ENCODE results near the gene RBM3. TPM values are rescaled to one million over a fixed set of nuclear protein-coding genes. Genes with fewer than 3 reads are reported as not detected.
A peak's percentile ranks its signal among the peaks of the same experiment; 100 is the strongest.

RBM3 gene
- total and polyA plus RNA-seq, 10 of the 15 experiments (the other 5 are each of a cell fraction or from before 2014, with no cell fraction given) = 170 to 467 (median 259) TPM

DNA sequence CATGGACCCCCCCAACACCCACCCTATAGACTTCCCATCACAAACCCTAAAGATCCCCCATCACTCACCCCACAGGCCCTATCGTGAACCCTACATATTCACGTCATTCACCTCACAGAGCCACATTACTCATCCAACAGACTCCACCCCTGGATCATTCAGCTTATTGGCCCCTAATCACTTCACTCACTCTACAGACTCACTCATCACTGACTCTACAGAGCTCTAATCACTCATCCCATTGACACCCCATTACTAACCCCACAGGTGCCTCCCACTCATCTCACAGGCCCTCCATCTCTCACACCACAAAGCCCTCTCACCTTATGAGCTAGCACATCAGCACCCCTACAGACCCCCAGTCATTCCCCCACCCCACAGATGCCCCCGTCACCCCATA lies 41.1 kb upstream of the RBM3 start:
- peaks cover 0 to 1% of the 10 kb centered on the region in 2 experiments; a peak in 3 of 4 replicates for H3K36me3 ChIP-seq (ENCODE audit: control insufficient read depth in 2 of 2, insufficient read depth in 2 of 2, low read length in 1 of 2)
- H3K4me3 ChIP-seq = no peak overlapping the region
- RAD21 ChIA-PET (ENCODE audit: unreplicated experiment) = no interaction called here
- BruUV-seq (replicated peaks) = no TSS peak
- no peaks in the 10 kb centered on the region for H3K27me3 ChIP-seq (replicated peaks in 1 of 2; ENCODE audit: control insufficient read depth in 2 of 2, insufficient read depth in 2 of 2, low read length in 1 of 2)
- in situ Hi-C loops (cut with MboI) (no loop called here), intact Hi-C loops (cut with micrococcal nuclease; ENCODE audit: unreplicated experiment) (no loop called here)
- DNase-seq (ENCODE audit: low read depth, low spot score) (no peak), ATAC-seq (no peak), FAIRE-seq (no peak)
- no peaks in the 10 kb centered on the region for H3K79me2 ChIP-seq (ENCODE audit: control insufficient read depth, insufficient read depth, low read length)
- CTCF ChIA-PET = no interaction called here
- no peaks in the 10 kb centered on the region for H3K9me3 ChIP-seq (replicated peaks; ENCODE audit: control insufficient read depth, insufficient read depth, low read length)
- H3K4me1 ChIP-seq (ENCODE audit: control insufficient read depth, insufficient read depth, low read length) = no peaks in the 10 kb centered on the region
- no peak for TF ChIP-seq REST (IDR thresholded peaks at IDR 0.05; ENCODE audit: low read depth, low read length)
- TF ChIP-seq PKNOX1 (IDR thresholded peaks at IDR 0.05) = peak; percentile 33; the same call in 1 of the 2 replicates
- H3K4me2 ChIP-seq (ENCODE audit: control insufficient read depth, insufficient read depth) = no peak overlapping the region
- no peak overlapping the region for H3K9ac ChIP-seq (ENCODE audit: control insufficient read depth, insufficient read depth, low read length)
- 38% methylated on average over 3 of the region's 3 CpGs for WGBS (ENCODE audit: insufficient coverage, insufficient replicate concordance, low lambda C conversion rate, missing lambda C conversion rate)
- H4K20me1 ChIP-seq (ENCODE audit: control insufficient read depth, insufficient read depth) = no peaks in the 10 kb centered on the region
- SMC1A ChIA-PET (ENCODE audit: uncharacterized antibody, unreplicated experiment) = no interaction called here
- POLR2A ChIA-PET = no interaction called here
- H2AFZ ChIP-seq (ENCODE audit: control insufficient read depth, low read depth, low read length) = no peak overlapping the region
- no peak overlapping the region for H3K27ac ChIP-seq (ENCODE audit: control insufficient read depth, insufficient read depth)
